ENCODE measurements around the gene LY6G5B. TPM values are rescaled to one million over a fixed set of nuclear protein-coding genes. Genes with fewer than 3 reads are reported as not detected.

Gene LY6G5B
- total RNA-seq, 1 experiment from 2014 or later: 14.4 TPM

- H3K36me3 Mint-ChIP-seq (ENCODE audit: insufficient read depth, unreplicated experiment): peaks cover 23% of the 10 kb centered on the region
- H3K27me3 Mint-ChIP-seq (ENCODE audit: insufficient read depth, unreplicated experiment): peaks cover 18% of the 10 kb centered on the region
- H3K4me3 Mint-ChIP-seq (ENCODE audit: unreplicated experiment): no peak overlapping the region
- intact Hi-C loops (cut with micrococcal nuclease): no loop called here
- DNase-seq (ENCODE audit: unreplicated experiment): no peak
- no peak for TF ChIP-seq CTCF (IDR thresholded peaks at IDR 0.05; ENCODE audit: unreplicated experiment)
- BruUV-seq (replicated peaks): no TSS peak
- CTCF ChIA-PET: interaction anchor here (0.6 kb wide), 1 partner anchor 438 kb away, joined by 4 read pairs; no protein-coding TSS in a partner anchor
- H3K4me1 Mint-ChIP-seq (ENCODE audit: insufficient read depth, unreplicated experiment): peaks cover 12% of the 10 kb centered on the region
- no peak overlapping the region for H3K27ac Mint-ChIP-seq (ENCODE audit: low read depth, unreplicated experiment)
- H3K9me3 Mint-ChIP-seq (ENCODE audit: unreplicated experiment): no peaks in the 10 kb centered on the region
- POLR2A ChIA-PET: interaction anchor here (1.7 kb wide), 1 partner anchor 188 kb away, joined by 4 read pairs; no protein-coding TSS in a partner anchor
Observed at GRCh38 chr6:31676322-31676903, 6.6 kb downstream of the LY6G5B start.

GRCh38 chr6:31676904-31677303 lies 7.1 kb downstream of the LY6G5B start:
- Mint-ChIP-seq H3K9me3 (ENCODE audit: unreplicated experiment) (no peaks in the 10 kb centered on the region), H3K27me3 (ENCODE audit: insufficient read depth, unreplicated experiment) (peaks cover 18% of the 10 kb centered on the region), H3K27ac (ENCODE audit: low read depth, unreplicated experiment) (no peak overlapping the region), H3K4me1 (ENCODE audit: insufficient read depth, unreplicated experiment) (peaks cover 12% of the 10 kb centered on the region), H3K4me3 (ENCODE audit: unreplicated experiment) (no peak overlapping the region), H3K36me3 (ENCODE audit: insufficient read depth, unreplicated experiment) (peaks cover 18% of the 10 kb centered on the region)
- POLR2A ChIA-PET: interaction anchor here (0.6 to 1.6 kb wide), 3 partner anchors 10 to 99 kb away, joined by 3 to 6 read pairs (median 3); partner anchors contain the start of gene GPANK1
- intact Hi-C loops (cut with micrococcal nuclease): no loop called here
- no TSS peak for BruUV-seq (replicated peaks)
- no peak for TF ChIP-seq CTCF (IDR thresholded peaks at IDR 0.05; ENCODE audit: unreplicated experiment)
- CTCF ChIA-PET: no interaction called here
- no peak for DNase-seq (ENCODE audit: unreplicated experiment)

GRCh38 chr6:31677955-31678354 lies 8.2 kb downstream of the LY6G5B start:
- Mint-ChIP-seq H3K36me3 (ENCODE audit: insufficient read depth, unreplicated experiment) (peaks cover 7% of the 10 kb centered on the region), H3K27me3 (ENCODE audit: insufficient read depth, unreplicated experiment) (peaks cover 18% of the 10 kb centered on the region), H3K9me3 (ENCODE audit: unreplicated experiment) (no peaks in the 10 kb centered on the region), H3K4me1 (ENCODE audit: insufficient read depth, unreplicated experiment) (peaks cover 12% of the 10 kb centered on the region), H3K4me3 (ENCODE audit: unreplicated experiment) (no peak overlapping the region), H3K27ac (ENCODE audit: low read depth, unreplicated experiment) (peak overlapping the region; percentile 35)
- intact Hi-C loops (cut with micrococcal nuclease): no loop called here
- no peak for DNase-seq (ENCODE audit: unreplicated experiment)
- ChIA-PET POLR2A (interaction anchor here (1.0 to 1.9 kb wide), 6 partner anchors 11 to 152 kb away, joined by 3 to 6 read pairs (median 4); partner anchors contain the start of genes GPANK1 and HSPA1B), CTCF (interaction anchor here (0.6 to 1.5 kb wide), 2 partner anchors 221 to 274 kb away, joined by 4 to 6 read pairs; no protein-coding TSS in a partner anchor)
- TF ChIP-seq CTCF (IDR thresholded peaks at IDR 0.05; ENCODE audit: unreplicated experiment): no peak
- no TSS peak for BruUV-seq (replicated peaks)

GRCh38 chr6:31680226-31681134 lies 10.7 kb downstream of the LY6G5B start, which contains the start of gene LY6G5C:
Gene LY6G5C (minus strand): TSS chr6:31681067. CDS start chr6:31680373, 694 bp downstream.
- DNase-seq (ENCODE audit: unreplicated experiment): peak; percentile 81
- Mint-ChIP-seq H3K27me3 (ENCODE audit: insufficient read depth, unreplicated experiment) (peaks cover 18% of the 10 kb centered on the region), H3K4me3 (ENCODE audit: unreplicated experiment) (peak within 1 kb of the TSS; percentile 73), H3K27ac (ENCODE audit: low read depth, unreplicated experiment) (peak within 1 kb of the TSS; percentile 87), H3K9me3 (ENCODE audit: unreplicated experiment) (no peaks in the 10 kb centered on the region), H3K4me1 (ENCODE audit: insufficient read depth, unreplicated experiment) (peaks cover 12% of the 10 kb centered on the region), H3K36me3 (ENCODE audit: insufficient read depth, unreplicated experiment) (peaks cover 13% of the 10 kb centered on the region)
- POLR2A ChIA-PET: interaction anchor here (0.6 to 0.8 kb wide), 2 partner anchors 10 to 16 kb away, joined by 3 to 4 read pairs; partner anchors contain the start of gene GPANK1
- intact Hi-C loops (cut with micrococcal nuclease): loop anchor here (1.0 to 5.0 kb wide), 6 partner anchors 48 to 272 kb away; partner anchors contain the start of gene DDAH2
- peak; percentile 84 for TF ChIP-seq CTCF (IDR thresholded peaks at IDR 0.05; ENCODE audit: unreplicated experiment)
- CTCF ChIA-PET: interaction anchor here (0.6 to 2.5 kb wide), 22 partner anchors 8 to 1840 kb away, joined by 3 to 9 read pairs (median 4); partner anchors contain the start of genes CLIC1 and NOTCH4
- no TSS peak for BruUV-seq (replicated peaks)
